Caco-2 (cell line): ENCODE results near the gene GTF2I. TPM values are rescaled to one million over a fixed set of nuclear protein-coding genes. Genes with fewer than 3 reads are reported as not detected.

Source experiments
- BruUV-seq: library from RNA; stranded (reverse); fragments of 400-500 nt; replicated peaks from 2 replicates; lab custom pipeline; 2021; lab: Mats Ljungman, UMichigan
- CTCF ChIA-PET: fragments of 300-600 bp; sonication (Branson Sonifier 250); formaldehyde crosslinking; loops from one replicate; lab custom pipeline; 2022; ENCODE audit warnings: antibody characterized with exemption; lab: Charles Lee
- POLR2A ChIA-PET: fragments of 300-600 bp; sonication (Branson Sonifier 250); formaldehyde crosslinking; loops from one replicate; lab custom pipeline; 2022; ENCODE audit warnings: antibody characterized with exemption; lab: Charles Lee
- DNase-seq, 2 experiments: peaks; one replicate each; pipeline versions ENCODE4 v3.0.0 to v3.0.0-alpha.2; 2020 to 2022
- H3K27me3 ChIP-seq: replicated peaks from 2 replicates; pipeline ENCODE4 v1.6.0; 2011; ENCODE audit warnings: low read length; ENCODE audit not compliant: control insufficient read depth, insufficient read depth
- H3K36me3 ChIP-seq: 2 replicates; pipeline ENCODE4 v1.5.1; 2011; ENCODE audit warnings: low read length; ENCODE audit not compliant: control insufficient read depth, insufficient read depth
- H3K4me1 ChIP-seq: fragments of 250-450 bp; sonication (Bioruptor Pico); 2 replicates; pipeline ENCODE4 v1.5.1; 2020; ENCODE audit warnings: mild to moderate bottlenecking
- H3K4me3 ChIP-seq: 2 replicates; pipeline ENCODE4 v1.5.1; 2011; ENCODE audit warnings: low read depth, mild to moderate bottlenecking, control low read depth, low read length
- H3K9me3 ChIP-seq: fragments of 250-450 bp; sonication (Bioruptor Pico); 2 replicates; pipeline ENCODE4 v1.5.1; 2020; ENCODE audit warnings: mild to moderate bottlenecking, moderate library complexity
- H3K27ac Mint-ChIP-seq: one replicate; pipeline ENCODE4 v1.8.0; 2022; ENCODE audit warnings: mixed read lengths; ENCODE audit not compliant: unreplicated experiment
- H3K27me3 Mint-ChIP-seq: one replicate; pipeline ENCODE4 v1.8.0; 2022; ENCODE audit warnings: mixed read lengths; ENCODE audit not compliant: insufficient read depth, unreplicated experiment
- H3K36me3 Mint-ChIP-seq: one replicate; pipeline ENCODE4 v1.8.0; 2022; ENCODE audit warnings: mild to moderate bottlenecking, mixed read lengths; ENCODE audit not compliant: insufficient read depth, unreplicated experiment
- H3K4me1 Mint-ChIP-seq: one replicate; pipeline ENCODE4 v1.8.0; 2022; ENCODE audit warnings: low read depth, mixed read lengths; ENCODE audit not compliant: unreplicated experiment
- H3K4me3 Mint-ChIP-seq: one replicate; pipeline ENCODE4 v1.8.0; 2022; ENCODE audit warnings: mild to moderate bottlenecking, moderate library complexity, mixed read lengths; ENCODE audit not compliant: unreplicated experiment
- H3K9me3 Mint-ChIP-seq: one replicate; pipeline ENCODE4 v1.8.0; 2022; ENCODE audit warnings: mixed read lengths; ENCODE audit not compliant: unreplicated experiment
- intact Hi-C: fragments of 100-400 bp; cut with micrococcal nuclease; formaldehyde crosslinking; loops from one replicate; pipeline ENCODE4 v1.10.0; 2022; ENCODE audit not compliant: unreplicated experiment
- total RNA-seq: library from RNA; stranded (reverse); gene quantifications from 2 replicates; pipeline ENCODE4 v1.2.3, GENCODE V29; 2022
- TF ChIP-seq, protein P1 (sequence below), 2 experiments: fragments of 200-600 bp in 1 of 2; IDR thresholded peaks; 1 replicate in 1 of 2; 2 replicates in 1 of 2; pipeline versions ENCODE4 v1.5.1 to v1.8.0; 2011 to 2022; ENCODE audit warnings: antibody characterized with exemption in 1 of 2, control low read depth in 1 of 2, inconsistent platforms in 1 of 2, low read depth in 1 of 2, low read length in 1 of 2, mild to moderate bottlenecking in 1 of 2, moderate library complexity in 1 of 2; ENCODE audit not compliant: insufficient read depth in 1 of 2, severe bottlenecking in 1 of 2, unreplicated experiment in 1 of 2

Gene GTF2I
- total RNA-seq, 1 experiment from 2014 or later, result 252 TPM

- BruUV-seq, result no TSS peak
- CTCF ChIA-PET, result no interaction called here
- peaks cover 74% of the 10 kb centered on the region for H3K36me3 Mint-ChIP-seq
These were observed 60.4 kb downstream of the GTF2I start for GRCh38 chr7:74717889-74718288.

DNA sequence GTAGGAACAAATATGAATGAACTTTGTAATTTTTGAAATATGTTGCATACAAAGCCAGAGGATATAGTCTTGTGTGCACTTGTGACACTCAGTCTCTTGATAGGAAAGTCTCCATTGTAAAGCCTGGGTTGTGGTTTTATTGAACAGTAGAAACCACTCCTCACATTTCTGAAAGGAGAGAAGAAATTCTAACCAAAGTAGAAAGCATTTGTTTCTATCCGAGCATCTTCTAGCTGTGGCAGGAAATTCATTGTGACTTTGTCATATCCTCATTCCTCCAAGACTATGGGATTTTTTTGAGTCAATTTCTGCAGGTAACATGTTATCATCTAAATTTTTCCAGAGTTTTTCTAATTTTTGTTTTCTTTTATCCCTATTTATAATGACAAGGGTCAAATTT lies 60.8 kb downstream of the GTF2I start:
- ChIA-PET POLR2A (no interaction called here), CTCF (no interaction called here)
- Histone ChIP-seq H3K4me1 (peaks cover 12% of the 10 kb centered on the region; the same call in 1 of the 2 replicates), H3K4me3 (no peak overlapping the region), H3K36me3 (no peaks in the 10 kb centered on the region; the same call in 1 of the 2 replicates), H3K27me3 (no peaks in the 10 kb centered on the region), H3K9me3 (no peaks in the 10 kb centered on the region)
- no peaks in the 10 kb centered on the region for H3K9me3 Mint-ChIP-seq
- DNase-seq, result no peak
- BruUV-seq, result no TSS peak
- no peak overlapping the region for H3K4me3 Mint-ChIP-seq
- H3K36me3 Mint-ChIP-seq, result peaks cover 73% of the 10 kb centered on the region
- H3K27ac Mint-ChIP-seq, result no peak overlapping the region
- TF ChIP-seq, protein P1, sequence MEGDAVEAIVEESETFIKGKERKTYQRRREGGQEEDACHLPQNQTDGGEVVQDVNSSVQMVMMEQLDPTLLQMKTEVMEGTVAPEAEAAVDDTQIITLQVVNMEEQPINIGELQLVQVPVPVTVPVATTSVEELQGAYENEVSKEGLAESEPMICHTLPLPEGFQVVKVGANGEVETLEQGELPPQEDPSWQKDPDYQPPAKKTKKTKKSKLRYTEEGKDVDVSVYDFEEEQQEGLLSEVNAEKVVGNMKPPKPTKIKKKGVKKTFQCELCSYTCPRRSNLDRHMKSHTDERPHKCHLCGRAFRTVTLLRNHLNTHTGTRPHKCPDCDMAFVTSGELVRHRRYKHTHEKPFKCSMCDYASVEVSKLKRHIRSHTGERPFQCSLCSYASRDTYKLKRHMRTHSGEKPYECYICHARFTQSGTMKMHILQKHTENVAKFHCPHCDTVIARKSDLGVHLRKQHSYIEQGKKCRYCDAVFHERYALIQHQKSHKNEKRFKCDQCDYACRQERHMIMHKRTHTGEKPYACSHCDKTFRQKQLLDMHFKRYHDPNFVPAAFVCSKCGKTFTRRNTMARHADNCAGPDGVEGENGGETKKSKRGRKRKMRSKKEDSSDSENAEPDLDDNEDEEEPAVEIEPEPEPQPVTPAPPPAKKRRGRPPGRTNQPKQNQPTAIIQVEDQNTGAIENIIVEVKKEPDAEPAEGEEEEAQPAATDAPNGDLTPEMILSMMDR (IDR thresholded peaks at IDR 0.05; ENCODE audit: insufficient read depth in 1 of 2, low read depth in 1 of 2, low read length in 1 of 2, severe bottlenecking in 1 of 2, unreplicated experiment in 1 of 2), result no peak
- intact Hi-C loops, result no loop called here
- H3K27me3 Mint-ChIP-seq, result no peaks in the 10 kb centered on the region
- H3K4me1 Mint-ChIP-seq, result peaks cover 23% of the 10 kb centered on the region

More at GRCh38 chr7:74717889-74718288, 60.4 kb downstream of the GTF2I start:
- no peaks in the 10 kb centered on the region; the same call in 1 of the 2 replicates for H3K36me3 ChIP-seq
- TF ChIP-seq, protein P1 (IDR thresholded peaks at IDR 0.05; ENCODE audit: insufficient read depth in 1 of 2, low read depth in 1 of 2, low read length in 1 of 2, severe bottlenecking in 1 of 2, unreplicated experiment in 1 of 2), result no peak
- intact Hi-C loops, result no loop called here
- H3K4me1 ChIP-seq, result peaks cover 12% of the 10 kb centered on the region; the same call in 1 of the 2 replicates
- POLR2A ChIA-PET, result no interaction called here
- Mint-ChIP-seq H3K9me3 (no peaks in the 10 kb centered on the region), H3K4me1 (peaks cover 23% of the 10 kb centered on the region), H3K4me3 (no peak overlapping the region), H3K27me3 (no peaks in the 10 kb centered on the region), H3K27ac (no peak overlapping the region)
- no peaks in the 10 kb centered on the region for H3K27me3 ChIP-seq
- no peak overlapping the region for H3K4me3 ChIP-seq
- H3K9me3 ChIP-seq, result no peaks in the 10 kb centered on the region
- no peak for DNase-seq

GRCh38 chr7:74722153-74722552 lies 64.6 kb downstream of the GTF2I start:
- no peaks in the 10 kb centered on the region for H3K9me3 ChIP-seq
- BruUV-seq, result no TSS peak
- TF ChIP-seq, protein P1 (IDR thresholded peaks at IDR 0.05; ENCODE audit: insufficient read depth in 1 of 2, low read depth in 1 of 2, low read length in 1 of 2, severe bottlenecking in 1 of 2, unreplicated experiment in 1 of 2), result no peak
- Mint-ChIP-seq H3K27me3 (no peaks in the 10 kb centered on the region), H3K9me3 (no peaks in the 10 kb centered on the region), H3K36me3 (peaks cover 73% of the 10 kb centered on the region), H3K4me1 (peaks cover 10% of the 10 kb centered on the region), H3K4me3 (no peak overlapping the region), H3K27ac (peak overlapping the region; percentile 33)
- intact Hi-C loops, result no loop called here
- peak in 1 of 2 experiments; percentile 8 for DNase-seq
- H3K4me1 ChIP-seq, result no peaks in the 10 kb centered on the region
- no peak overlapping the region for H3K4me3 ChIP-seq
- CTCF ChIA-PET, result no interaction called here
- no peaks in the 10 kb centered on the region for H3K27me3 ChIP-seq
- POLR2A ChIA-PET, result interaction anchor here (0.5 kb wide), 1 partner anchor 65 kb away, joined by 4 read pairs; the partner anchor contains the start of gene GTF2I
- no peaks in the 10 kb centered on the region for H3K36me3 ChIP-seq
